ENCODE data around the gene MDM4. TPM values are rescaled to one million over a fixed set of nuclear protein-coding genes. Genes with fewer than 3 reads are reported as not detected.

The MDM4 gene
- total and polyA plus RNA-seq, 2 donors (not counting 1 experiment from before 2014, with no cell fraction given): 23.6 to 41.0 TPM

- no peak for TF ChIP-seq EZH2 (IDR thresholded peaks at IDR 0.05; ENCODE audit: low read length, missing control alignments)
- TF ChIP-seq, protein P1, sequence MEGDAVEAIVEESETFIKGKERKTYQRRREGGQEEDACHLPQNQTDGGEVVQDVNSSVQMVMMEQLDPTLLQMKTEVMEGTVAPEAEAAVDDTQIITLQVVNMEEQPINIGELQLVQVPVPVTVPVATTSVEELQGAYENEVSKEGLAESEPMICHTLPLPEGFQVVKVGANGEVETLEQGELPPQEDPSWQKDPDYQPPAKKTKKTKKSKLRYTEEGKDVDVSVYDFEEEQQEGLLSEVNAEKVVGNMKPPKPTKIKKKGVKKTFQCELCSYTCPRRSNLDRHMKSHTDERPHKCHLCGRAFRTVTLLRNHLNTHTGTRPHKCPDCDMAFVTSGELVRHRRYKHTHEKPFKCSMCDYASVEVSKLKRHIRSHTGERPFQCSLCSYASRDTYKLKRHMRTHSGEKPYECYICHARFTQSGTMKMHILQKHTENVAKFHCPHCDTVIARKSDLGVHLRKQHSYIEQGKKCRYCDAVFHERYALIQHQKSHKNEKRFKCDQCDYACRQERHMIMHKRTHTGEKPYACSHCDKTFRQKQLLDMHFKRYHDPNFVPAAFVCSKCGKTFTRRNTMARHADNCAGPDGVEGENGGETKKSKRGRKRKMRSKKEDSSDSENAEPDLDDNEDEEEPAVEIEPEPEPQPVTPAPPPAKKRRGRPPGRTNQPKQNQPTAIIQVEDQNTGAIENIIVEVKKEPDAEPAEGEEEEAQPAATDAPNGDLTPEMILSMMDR (conservative IDR thresholded peaks at IDR 0.05 in 1 of 2, IDR thresholded peaks at IDR 0.05 in 1 of 2; ENCODE audit: low read depth in 1 of 2, low read length in 2 of 2): no peak
- Histone ChIP-seq H3K9ac (ENCODE audit: insufficient read depth, low read length) (no peak overlapping the region), H3K4me1 (ENCODE audit: control insufficient read depth, extremely low read depth, insufficient read depth, low read length) (no peaks in the 10 kb centered on the region), H2AFZ (ENCODE audit: low read length) (no peak overlapping the region), H4K20me1 (ENCODE audit: control insufficient read depth, extremely low read depth, insufficient read depth, low read length) (no peaks in the 10 kb centered on the region), H3K36me3 (ENCODE audit: control insufficient read depth, insufficient read depth, low read length) (no peaks in the 10 kb centered on the region), H3K4me2 (ENCODE audit: extremely low read depth, insufficient read depth, low read length) (no peak overlapping the region), H3K79me2 (ENCODE audit: control insufficient read depth, insufficient read depth, low read length) (no peaks in the 10 kb centered on the region), H3K4me3 (replicated peaks in 1 of 4; ENCODE audit: control extremely low read depth in 1 of 4, insufficient read depth in 1 of 4, low read depth in 3 of 4, low read length in 4 of 4) (no peak overlapping the region), H3K27ac (ENCODE audit: insufficient read depth, low read length) (no peak overlapping the region), H3K9me3 (ENCODE audit: control insufficient read depth, insufficient read depth, low read depth, low read length) (no peaks in the 10 kb centered on the region), H3K27me3 (ENCODE audit: control insufficient read depth, insufficient read depth, low read length) (no peaks in the 10 kb centered on the region)
- no peak for DNase-seq (ENCODE audit: low read depth in 2 of 2)
These were observed 63.5 kb downstream of the MDM4 start for GRCh38 chr1:204579681-204580080.

GRCh38 chr1:204580862-204581261 is 64.7 kb downstream of the MDM4 start:
- H3K4me1 ChIP-seq (ENCODE audit: control insufficient read depth, extremely low read depth, insufficient read depth, low read length): no peaks in the 10 kb centered on the region
- TF ChIP-seq, protein P1 (conservative IDR thresholded peaks at IDR 0.05 in 1 of 2, IDR thresholded peaks at IDR 0.05 in 1 of 2; ENCODE audit: low read depth in 1 of 2, low read length in 2 of 2): no peak
- TF ChIP-seq EZH2 (IDR thresholded peaks at IDR 0.05; ENCODE audit: low read length, missing control alignments): no peak
- no peak overlapping the region for H2AFZ ChIP-seq (ENCODE audit: low read length)
- H3K4me2 ChIP-seq (ENCODE audit: extremely low read depth, insufficient read depth, low read length): no peak overlapping the region
- no peak overlapping the region for H3K4me3 ChIP-seq (replicated peaks in 1 of 4; ENCODE audit: control extremely low read depth in 1 of 4, insufficient read depth in 1 of 4, low read depth in 3 of 4, low read length in 4 of 4)
- no peaks in the 10 kb centered on the region for H3K27me3 ChIP-seq (ENCODE audit: control insufficient read depth, insufficient read depth, low read length)
- H3K79me2 ChIP-seq (ENCODE audit: control insufficient read depth, insufficient read depth, low read length): no peaks in the 10 kb centered on the region
- H3K27ac ChIP-seq (ENCODE audit: insufficient read depth, low read length): no peak overlapping the region
- no peaks in the 10 kb centered on the region for H4K20me1 ChIP-seq (ENCODE audit: control insufficient read depth, extremely low read depth, insufficient read depth, low read length)
- no peak overlapping the region for H3K9ac ChIP-seq (ENCODE audit: insufficient read depth, low read length)
- H3K36me3 ChIP-seq (ENCODE audit: control insufficient read depth, insufficient read depth, low read length): no peaks in the 10 kb centered on the region
- H3K9me3 ChIP-seq (ENCODE audit: control insufficient read depth, insufficient read depth, low read depth, low read length): no peaks in the 10 kb centered on the region
- no peak for DNase-seq (ENCODE audit: low read depth in 2 of 2)

GRCh38 chr1:204581759-204582158 is 65.6 kb downstream of the MDM4 start:
- Histone ChIP-seq H3K36me3 (ENCODE audit: control insufficient read depth, insufficient read depth, low read length) (no peaks in the 10 kb centered on the region), H3K27ac (ENCODE audit: insufficient read depth, low read length) (no peak overlapping the region), H3K27me3 (ENCODE audit: control insufficient read depth, insufficient read depth, low read length) (no peaks in the 10 kb centered on the region), H3K4me2 (ENCODE audit: extremely low read depth, insufficient read depth, low read length) (no peak overlapping the region), H3K4me3 (replicated peaks in 1 of 4; ENCODE audit: control extremely low read depth in 1 of 4, insufficient read depth in 1 of 4, low read depth in 3 of 4, low read length in 4 of 4) (no peak overlapping the region), H4K20me1 (ENCODE audit: control insufficient read depth, extremely low read depth, insufficient read depth, low read length) (no peaks in the 10 kb centered on the region), H2AFZ (ENCODE audit: low read length) (no peak overlapping the region), H3K4me1 (ENCODE audit: control insufficient read depth, extremely low read depth, insufficient read depth, low read length) (no peaks in the 10 kb centered on the region), H3K9ac (ENCODE audit: insufficient read depth, low read length) (no peak overlapping the region), H3K79me2 (ENCODE audit: control insufficient read depth, insufficient read depth, low read length) (no peaks in the 10 kb centered on the region), H3K9me3 (ENCODE audit: control insufficient read depth, insufficient read depth, low read depth, low read length) (no peaks in the 10 kb centered on the region)
- TF ChIP-seq, protein P1 (conservative IDR thresholded peaks at IDR 0.05 in 1 of 2, IDR thresholded peaks at IDR 0.05 in 1 of 2; ENCODE audit: low read depth in 1 of 2, low read length in 2 of 2): no peak
- no peak for TF ChIP-seq EZH2 (IDR thresholded peaks at IDR 0.05; ENCODE audit: low read length, missing control alignments)
- no peak for DNase-seq (ENCODE audit: low read depth in 2 of 2)

All from fibroblast of lung (primary cell).